HEK293 (cell line): ENCODE results near the gene GPD1.

Experiments
- CTCF ChIA-PET: fragments of 350-600 bp; formaldehyde crosslinking; extraction: SDS; loops from one replicate; lab custom pipeline; 2021; ENCODE audit warnings: antibody characterized with exemption; lab: Yijun Ruan, JAX
- POLR2A ChIA-PET: fragments of 300-600 bp; formaldehyde crosslinking; extraction: SDS; loops from one replicate; lab custom pipeline; 2020; ENCODE audit warnings: antibody characterized with exemption, inconsistent platforms; lab: Yijun Ruan, JAX
- H3K27ac ChIP-seq: fragments of 200-500 bp; sonication (Bioruptor generic); 2 replicates; pipeline ENCODE4 v1.5.1; 2014; ENCODE audit warnings: low read depth, low read length, control low read depth, inconsistent platforms; ENCODE audit errors: extremely low read depth
- H3K36me3 ChIP-seq, 2 experiments: fragments of 200-500 bp in 1 of 2; sonication (Bioruptor generic) in 1 of 2; 1 replicate in 1 of 2; 2 replicates in 1 of 2; pipeline ENCODE4 v1.5.1; 2014 to 2017; ENCODE audit warnings: inconsistent platforms in 2 of 2, low read length in 2 of 2; ENCODE audit not compliant: control insufficient read depth in 2 of 2, insufficient read depth in 1 of 2
- H3K4me1 ChIP-seq: fragments of 200-500 bp; sonication (Bioruptor generic); 2 replicates; pipeline ENCODE4 v1.5.1; 2014; ENCODE audit warnings: mild to moderate bottlenecking, low read length, inconsistent platforms; ENCODE audit not compliant: control insufficient read depth, insufficient read depth
- H3K4me3 ChIP-seq: 2 replicates; pipeline ENCODE4 v1.5.1; 2011; ENCODE audit warnings: low read depth, mild to moderate bottlenecking, control low read depth, low read length, moderate library complexity
- H3K9me3 ChIP-seq: fragments of 200-500 bp; sonication (Bioruptor generic); 2 replicates; pipeline ENCODE4 v1.5.1; 2014; ENCODE audit warnings: low read depth, low read length, inconsistent platforms; ENCODE audit not compliant: control insufficient read depth, insufficient read depth
- HIC1 ChIP-seq: fragments of 450-650 bp; formaldehyde crosslinking; IDR thresholded peaks from 2 replicates; pipeline ENCODE4 v1.5.1; 2016; ENCODE audit warnings: missing biosample characterization, missing genetic modification characterization
- PATZ1 ChIP-seq: fragments of 450-650 bp; formaldehyde crosslinking; IDR thresholded peaks from 2 replicates; pipeline ENCODE4 v1.5.1; 2016; ENCODE audit warnings: missing biosample characterization, missing genetic modification characterization
- SCRT1 ChIP-seq: fragments of 450-650 bp; formaldehyde crosslinking; IDR thresholded peaks from 2 replicates; pipeline ENCODE4 v1.5.1; 2016; ENCODE audit warnings: missing biosample characterization, missing genetic modification characterization, borderline replicate concordance
- SCRT2 ChIP-seq: fragments of 450-650 bp; formaldehyde crosslinking; IDR thresholded peaks from 2 replicates; pipeline ENCODE4 v1.5.1; 2016; ENCODE audit warnings: missing biosample characterization, missing genetic modification characterization
- SETDB1 ChIP-seq: IDR thresholded peaks from one replicate; pipeline ENCODE4 v1.6.1; 2017; ENCODE audit warnings: mild to moderate bottlenecking, low read length, moderate library complexity, mixed read lengths; ENCODE audit not compliant: insufficient read length
- ZBTB20 ChIP-seq: fragments of 450-650 bp; formaldehyde crosslinking; IDR thresholded peaks from 2 replicates; pipeline ENCODE4 v1.5.1; 2016; ENCODE audit warnings: missing biosample characterization, missing genetic modification characterization
- ZBTB8A ChIP-seq: fragments of 450-650 bp; formaldehyde crosslinking; IDR thresholded peaks from 2 replicates; pipeline ENCODE4 v1.5.1; 2016; ENCODE audit warnings: missing biosample characterization, missing genetic modification characterization
- ZFHX2 ChIP-seq: fragments of 450-650 bp; formaldehyde crosslinking; conservative IDR thresholded peaks from 2 replicates; pipeline ENCODE4 v1.5.1; 2016; ENCODE audit warnings: missing biosample characterization, missing genetic modification characterization
- ZNF121 ChIP-seq: fragments of 450-650 bp; formaldehyde crosslinking; IDR thresholded peaks from 2 replicates; pipeline ENCODE4 v1.5.1; 2016; ENCODE audit warnings: missing biosample characterization, missing genetic modification characterization
- ZNF138 ChIP-seq: fragments of 450-650 bp; formaldehyde crosslinking; IDR thresholded peaks from 2 replicates; pipeline ENCODE4 v1.5.1; 2016; ENCODE audit warnings: missing biosample characterization, missing genetic modification characterization, borderline replicate concordance
- ZNF155 ChIP-seq: fragments of 450-650 bp; formaldehyde crosslinking; IDR thresholded peaks from 2 replicates; pipeline ENCODE4 v1.5.1; 2016; ENCODE audit warnings: missing biosample characterization, missing genetic modification characterization
- ZNF157 ChIP-seq: fragments of 450-650 bp; formaldehyde crosslinking; IDR thresholded peaks from 2 replicates; pipeline ENCODE4 v1.5.1; 2016; ENCODE audit warnings: missing biosample characterization, missing genetic modification characterization
- ZNF2 ChIP-seq: fragments of 450-650 bp; formaldehyde crosslinking; IDR thresholded peaks from 2 replicates; pipeline ENCODE4 v1.5.1; 2016; ENCODE audit warnings: missing biosample characterization, missing genetic modification characterization
- ZNF211 ChIP-seq: fragments of 450-650 bp; formaldehyde crosslinking; IDR thresholded peaks from 2 replicates; pipeline ENCODE4 v1.5.1; 2016; ENCODE audit warnings: low read depth, missing biosample characterization, missing genetic modification characterization
- ZNF280D ChIP-seq: fragments of 450-650 bp; formaldehyde crosslinking; IDR thresholded peaks from 2 replicates; pipeline ENCODE4 v1.5.1; 2016; ENCODE audit warnings: missing biosample characterization, missing genetic modification characterization
- ZNF449 ChIP-seq: fragments of 450-650 bp; formaldehyde crosslinking; IDR thresholded peaks from 2 replicates; pipeline ENCODE4 v1.5.1; 2017; ENCODE audit warnings: missing biosample characterization, mild to moderate bottlenecking, missing genetic modification characterization, moderate library complexity
- ZNF473 ChIP-seq: fragments of 450-650 bp; formaldehyde crosslinking; IDR thresholded peaks from 2 replicates; pipeline ENCODE4 v1.5.1; 2017; ENCODE audit warnings: missing biosample characterization, missing genetic modification characterization
- ZNF544 ChIP-seq: fragments of 450-650 bp; formaldehyde crosslinking; IDR thresholded peaks from 2 replicates; pipeline ENCODE4 v1.5.0; 2017; ENCODE audit warnings: missing biosample characterization, missing genetic modification characterization
- ZNF585B ChIP-seq: fragments of 450-650 bp; formaldehyde crosslinking; IDR thresholded peaks from 2 replicates; pipeline ENCODE4 v1.5.1; 2016; ENCODE audit warnings: missing biosample characterization, missing genetic modification characterization
- ZNF639 ChIP-seq: fragments of 450-650 bp; formaldehyde crosslinking; IDR thresholded peaks from 2 replicates; pipeline ENCODE4 v1.5.1; 2016; ENCODE audit warnings: missing biosample characterization, missing genetic modification characterization
- ZSCAN23 ChIP-seq: fragments of 450-650 bp; formaldehyde crosslinking; IDR thresholded peaks from 2 replicates; pipeline ENCODE4 v1.5.1; 2016; ENCODE audit warnings: missing biosample characterization, missing genetic modification characterization

GPD1 gene

DNA sequence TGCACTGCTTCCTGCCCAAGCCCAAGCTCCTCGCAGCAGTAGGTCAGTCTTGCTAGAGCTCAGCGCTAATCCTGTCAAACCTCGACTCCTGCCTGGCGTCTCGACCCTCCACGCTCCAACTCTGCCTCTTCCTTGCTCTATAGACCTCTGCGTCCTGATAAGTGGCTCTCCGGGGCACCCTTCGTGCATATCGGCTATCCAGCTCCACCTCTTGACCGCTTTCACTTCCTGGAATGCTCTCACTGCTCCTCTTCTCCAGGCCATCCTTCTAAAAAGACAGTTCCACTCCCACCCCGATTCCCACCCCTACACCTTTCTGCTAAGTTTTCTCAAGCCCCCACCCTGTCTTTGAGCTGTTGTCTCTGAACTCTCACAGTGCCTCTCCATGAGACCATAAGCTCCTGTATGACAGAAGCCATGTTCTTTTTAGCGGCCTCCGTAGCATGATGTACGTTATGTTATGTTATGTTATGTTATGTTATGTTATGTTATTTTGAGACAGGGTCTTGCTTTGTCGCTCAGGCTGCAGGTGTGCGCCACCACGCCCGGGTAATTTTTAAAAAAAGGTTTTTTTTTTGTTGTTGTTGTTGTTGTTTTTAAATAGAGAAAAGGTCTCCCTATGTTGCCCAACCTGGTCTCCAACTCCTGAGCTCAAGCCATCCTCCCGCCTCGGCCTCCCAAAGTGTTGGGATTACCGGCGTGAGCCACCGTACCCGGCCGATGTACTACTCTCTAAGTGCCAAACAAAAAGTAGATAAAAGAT lies 8.8 kb downstream of the GPD1 start (continued):
- TF ChIP-seq ZNF639 (tag by site-specific recombination) (0 out of 2 replicates have a peak, but pooled peaks have one; percentile 3), ZNF473 (tag by site-specific recombination) (no peak), ZNF157 (tag by site-specific recombination) (no peak)

- 0 out of 2 replicates have a peak, but pooled peaks cover 2% of the 10 kb centered on the region for H3K4me1 ChIP-seq
- ChIA-PET CTCF (interaction anchor here (1.3 to 2.1 kb wide), 4 partner anchors 15 to 198 kb away, joined by 3 to 8 read pairs (median 5); partner anchors contain the start of gene SMARCD1), POLR2A (interaction anchor here (0.6 to 1.1 kb wide), 2 partner anchors 9 to 50 kb away, joined by 5 to 6 read pairs; partner anchors contain the start of gene CERS5)
- H3K27ac ChIP-seq = no peak overlapping the region
- no peak overlapping the region for H3K4me3 ChIP-seq
- H3K36me3 ChIP-seq = peaks cover 7 to 41% of the 10 kb centered on the region in 2 experiments; a peak in 2 of 3 replicates
- H3K9me3 ChIP-seq = no peaks in the 10 kb centered on the region
- peak; percentile 89 for TF ChIP-seq ZNF121
- no peak for TF ChIP-seq ZSCAN23 (tag by site-specific recombination)
Measured at GRCh38 chr12:50117057-50117622, 13.3 kb downstream of the GPD1 start.

DNA sequence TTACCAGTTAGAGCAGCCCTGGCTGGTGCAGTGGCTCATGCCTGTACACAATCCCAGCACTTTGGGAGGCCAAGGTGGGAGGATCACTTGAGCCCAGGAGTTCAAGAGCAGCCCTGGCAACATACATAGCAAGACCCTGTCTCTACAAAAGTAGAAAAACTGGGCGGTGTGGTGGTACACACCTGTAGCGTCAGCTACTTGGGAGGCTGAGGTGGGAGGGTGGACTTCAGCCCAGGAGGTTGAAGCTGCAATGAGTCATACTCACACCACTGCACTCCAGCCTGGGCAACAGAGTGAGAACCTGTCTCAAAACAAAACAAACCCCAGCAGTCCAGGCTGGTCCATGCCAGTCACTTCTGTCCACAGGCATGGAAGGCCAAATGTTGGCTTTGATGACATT lies 15.6 kb downstream of the GPD1 start:
- Histone ChIP-seq H3K36me3 (peaks cover 15 to 58% of the 10 kb centered on the region in 2 experiments), H3K9me3 (no peaks in the 10 kb centered on the region), H3K4me1 (0 out of 2 replicates have a peak, but pooled peaks cover 2% of the 10 kb centered on the region), H3K4me3 (no peak overlapping the region), H3K27ac (no peak overlapping the region)
- POLR2A ChIA-PET = no interaction called here
- CTCF ChIA-PET = interaction anchor here (0.7 kb wide), 1 partner anchor 11 kb away, joined by 3 read pairs; no protein-coding TSS in a partner anchor
- TF ChIP-seq SCRT1 = peak; percentile 72; the same call in 1 of the 2 replicates
- no peak for TF ChIP-seq HIC1 (tag by site-specific recombination)
- TF ChIP-seq ZNF2 = no peak
- TF ChIP-seq SCRT2 (tag by site-specific recombination) = peak; percentile 58
- no peak for TF ChIP-seq ZNF585B (tag by site-specific recombination)
- peak; percentile 38 for TF ChIP-seq SETDB1
- TF ChIP-seq ZBTB8A = no peak
- TF ChIP-seq ZNF449 (tag by site-specific recombination) = no peak
- no peak for TF ChIP-seq ZNF544
- TF ChIP-seq ZNF280D = 0 out of 2 replicates have a peak, but pooled peaks have one; percentile 57
- no peak for TF ChIP-seq ZNF211
- no peak for TF ChIP-seq ZBTB20 (tag by site-specific recombination)
- TF ChIP-seq ZFHX2 (tag by site-specific recombination) = 0 out of 2 replicates have a peak, but pooled peaks have one; percentile 10
- TF ChIP-seq ZNF155 (tag by site-specific recombination) = no peak
- no peak for TF ChIP-seq ZNF138
- no peak for TF ChIP-seq PATZ1
